ENCODE data around the gene FREM1. TPM values are rescaled to one million over a fixed set of nuclear protein-coding genes. Genes with fewer than 3 reads are reported as not detected.

The FREM1 gene
- total and polyA plus RNA-seq, 2 of the 4 experiments (the other 2 are of a cell fraction): under 0.01 TPM; not detected in 1

GRCh38 chr9:14797435-14797834, 112.8 kb downstream of the FREM1 start:
- WGBS, 2 experiments (ENCODE audit: extremely low coverage in 2 of 2, insufficient read length in 1 of 2): no CpG with 5 or more reads among the region's 1 CpG
- Histone ChIP-seq H3K79me1 (ENCODE audit: low read depth in 1 of 2, low read length in 2 of 2) (no peaks in the 10 kb centered on the region), H4K91ac (ENCODE audit: insufficient read depth, low read depth, low read length) (no peak overlapping the region), H3K27ac (ENCODE audit: insufficient read depth, low read length) (no peak overlapping the region), H3K9ac (ENCODE audit: low read depth, low read length) (no peak overlapping the region), H2BK15ac (ENCODE audit: low read depth, low read length) (no peak overlapping the region), H4K5ac (ENCODE audit: low read depth, low read length) (no peak overlapping the region), H3K9me1 (ENCODE audit: insufficient read depth, low read length) (no peaks in the 10 kb centered on the region), H3K14ac (replicated peaks; ENCODE audit: low read depth, low read length) (no peak overlapping the region), H2AK9ac (replicated peaks; ENCODE audit: low read depth, low read length, poor library complexity) (no peak overlapping the region), H2BK20ac (ENCODE audit: low read depth, low read length) (no peak overlapping the region), H3K4me2 (ENCODE audit: low read depth, low read length) (no peak overlapping the region), H4K20me1 (ENCODE audit: insufficient read depth, low read length) (no peaks in the 10 kb centered on the region), H2AK5ac (ENCODE audit: low read depth, low read length) (no peak overlapping the region), H2AFZ (replicated peaks; ENCODE audit: low read length, poor library complexity) (no peak overlapping the region), H3K36me3 (ENCODE audit: control insufficient read depth, insufficient read depth, low read length) (no peaks in the 10 kb centered on the region), H3K27me3 (ENCODE audit: control insufficient read depth, insufficient read depth, low read length) (no peaks in the 10 kb centered on the region), H3K9me3 (ENCODE audit: control insufficient read depth, insufficient read depth, low read length) (no peaks in the 10 kb centered on the region), H3K4me1 (ENCODE audit: control insufficient read depth, insufficient read depth, low read length) (no peaks in the 10 kb centered on the region), H3K4ac (ENCODE audit: low read depth, low read length) (no peak overlapping the region), H3K56ac (ENCODE audit: extremely low read depth, insufficient read depth, low read length) (no peak overlapping the region), H4K8ac (ENCODE audit: low read depth in 2 of 2, low read length in 2 of 2) (no peak overlapping the region), H3K18ac (ENCODE audit: low read depth, low read length) (no peak overlapping the region), H2BK5ac (ENCODE audit: low read depth, low read length, poor library complexity, severe bottlenecking) (no peak overlapping the region), H2BK120ac (ENCODE audit: low read depth, low read length) (no peak overlapping the region), H3K23ac (ENCODE audit: low read depth, low read length) (no peak overlapping the region), H3K4me3 (ENCODE audit: insufficient read depth, low read depth, low read length) (no peak overlapping the region)
- in situ Hi-C loops (cut with MboI; ENCODE audit: low sequenced_read_pairs): no loop called here
- ATAC-seq (ENCODE audit: low read depth) (no peak), DNase-seq (no peak)
- intact Hi-C loops (cut with micrococcal nuclease): no loop called here
- ChIA-PET POLR2A (ENCODE audit: unreplicated experiment) (no interaction called here), CTCF (no interaction called here)
- no TSS peak for BruUV-seq (replicated peaks)
- TF ChIP-seq SMC3 (IDR thresholded peaks at IDR 0.05; ENCODE audit: low read depth, low read length) (no peak), CTCF (conservative IDR thresholded peaks at IDR 0.05; ENCODE audit: low read depth, low read length) (no peak), USF2 (IDR thresholded peaks at IDR 0.05; ENCODE audit: low read depth, low read length) (no peak), NFE2L2 (IDR thresholded peaks at IDR 0.05; ENCODE audit: low read depth, low read length) (no peak), FOS (IDR thresholded peaks at IDR 0.05; ENCODE audit: low read depth, low read length) (no peak), MAFK (IDR thresholded peaks at IDR 0.05; ENCODE audit: low read depth, low read length) (no peak)
- dilution Hi-C loops (cut with HindIII; ENCODE audit: low sequenced_read_pairs, unreplicated experiment): no loop called here

Data from IMR-90 (cell line).